ENCODE measurements around the gene FH.

Gene FH

DNA sequence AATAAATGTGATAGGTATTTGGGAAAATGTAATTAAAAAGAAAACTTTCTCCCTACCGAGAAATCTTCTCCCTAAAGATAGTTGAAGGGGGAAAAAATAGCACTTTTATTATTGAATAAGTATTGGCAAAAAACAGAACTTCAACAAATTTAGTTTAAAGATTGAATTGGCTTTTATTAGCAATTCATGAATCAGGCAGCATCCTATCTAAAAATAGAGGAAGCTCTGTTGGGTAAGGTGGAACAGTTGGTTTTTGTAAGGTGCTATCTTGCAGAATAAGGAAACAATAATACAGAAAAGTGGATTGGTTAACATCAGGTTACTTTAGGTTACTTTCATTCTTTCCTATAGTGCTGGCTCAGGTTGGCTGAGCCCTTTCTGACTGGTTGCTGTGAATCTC, 62.8 kb downstream of the FH start:
- DNase-seq: no peak

DNA sequence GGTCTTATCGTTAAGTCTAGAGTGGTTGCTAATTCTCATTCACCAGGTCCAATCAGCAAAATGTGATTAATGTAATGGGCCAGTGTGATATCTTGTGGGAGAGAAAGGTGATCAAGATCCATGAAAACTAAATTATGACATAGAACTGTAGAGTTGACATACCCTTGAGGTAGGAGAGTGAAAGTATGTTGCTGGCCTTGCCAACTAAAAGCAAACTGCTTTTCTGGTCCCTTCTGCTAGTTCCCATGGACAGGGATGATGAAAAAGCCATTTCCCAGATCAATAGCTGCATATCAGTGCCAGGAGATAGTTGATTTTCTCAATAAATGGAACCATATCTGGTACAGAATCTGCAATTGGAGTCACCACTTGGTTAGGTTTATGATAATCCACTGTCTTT, 65.8 kb downstream of the FH start:
- DNase-seq: no peak

DNA sequence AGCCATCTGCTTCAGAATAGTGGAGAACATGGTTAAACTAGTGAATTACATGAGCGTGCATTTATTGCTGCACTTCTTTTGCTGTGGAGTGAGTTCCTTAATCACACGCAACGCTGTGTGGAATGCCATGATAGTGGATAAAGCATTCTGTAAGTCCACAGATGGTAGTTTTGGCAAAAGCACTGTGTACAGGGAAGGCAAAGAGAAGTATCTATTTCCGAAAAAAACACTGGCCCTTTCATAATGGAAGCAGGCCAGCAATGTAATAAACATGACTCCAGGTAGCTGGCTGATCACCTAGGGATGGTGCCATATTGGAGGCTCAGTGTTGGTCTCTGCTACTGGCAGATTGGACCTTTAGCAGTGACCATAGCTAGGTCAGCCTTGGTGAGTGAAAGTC, 67.6 kb downstream of the FH start:
- DNase-seq: no peak
